ENCODE measurements around the gene FHOD3.

The FHOD3 gene

DNA sequence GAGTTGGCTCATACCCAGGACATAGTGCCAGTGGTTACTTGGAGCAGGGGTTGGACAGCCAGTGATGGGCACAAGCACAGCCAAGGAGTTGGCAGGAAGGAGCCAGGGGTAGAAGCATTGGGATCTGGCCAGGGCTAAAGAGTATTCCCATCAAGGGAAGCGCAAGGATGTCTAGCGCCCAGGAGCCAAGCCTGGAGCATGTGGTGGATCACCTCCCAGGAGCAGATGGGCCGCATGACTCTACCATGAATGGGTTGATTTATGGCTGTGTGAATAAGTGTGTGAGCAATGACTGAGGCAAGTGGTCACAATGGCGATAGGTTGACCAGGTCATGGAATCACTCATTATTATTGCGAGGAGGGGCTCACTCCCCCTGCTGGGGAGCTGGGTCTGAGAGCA, 111.1 kb downstream of the FHOD3 start:
- no peak for DNase-seq (ENCODE audit: low read depth in 2 of 2)

DNA sequence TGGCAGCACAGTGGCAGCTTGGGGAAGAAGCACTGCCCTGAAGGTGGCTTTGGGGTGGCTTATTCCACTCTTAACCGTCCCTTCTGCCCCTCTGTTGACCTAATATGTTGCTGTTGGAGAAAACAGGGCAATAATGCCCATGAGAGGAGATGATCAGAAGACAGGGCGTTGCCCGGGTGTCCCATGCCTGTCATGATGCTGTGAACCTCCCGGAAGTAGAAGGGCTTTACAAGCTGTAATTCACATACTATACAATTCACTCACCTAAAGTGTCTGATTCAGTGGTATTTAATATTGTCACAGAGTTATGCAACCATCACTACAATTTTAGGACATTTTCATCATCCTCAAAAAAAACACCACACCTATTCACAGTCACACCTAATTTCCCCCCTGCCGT, 112.3 kb downstream of the FHOD3 start:
- DNase-seq (ENCODE audit: low read depth in 2 of 2), result no peak

DNA sequence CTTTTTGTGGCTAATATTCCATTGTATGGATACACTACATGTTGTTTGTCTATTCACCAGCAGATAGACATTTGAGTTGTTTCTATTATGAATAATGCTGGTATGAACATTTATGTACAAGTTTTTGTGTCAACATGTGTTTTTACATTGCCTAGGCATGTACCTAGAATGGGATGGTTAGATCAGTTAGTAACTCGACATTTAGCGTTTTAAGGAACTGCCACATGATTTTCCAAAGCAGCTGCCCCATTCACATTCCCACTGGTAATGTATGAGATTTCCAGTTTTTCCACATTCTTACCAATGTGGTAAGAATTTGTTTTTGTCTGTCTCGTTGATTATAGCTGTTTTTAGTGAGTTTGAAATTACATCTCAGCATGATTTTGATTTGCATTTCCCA, 112.8 kb downstream of the FHOD3 start:
- DNase-seq (ENCODE audit: low read depth in 2 of 2), result no peak

DNA sequence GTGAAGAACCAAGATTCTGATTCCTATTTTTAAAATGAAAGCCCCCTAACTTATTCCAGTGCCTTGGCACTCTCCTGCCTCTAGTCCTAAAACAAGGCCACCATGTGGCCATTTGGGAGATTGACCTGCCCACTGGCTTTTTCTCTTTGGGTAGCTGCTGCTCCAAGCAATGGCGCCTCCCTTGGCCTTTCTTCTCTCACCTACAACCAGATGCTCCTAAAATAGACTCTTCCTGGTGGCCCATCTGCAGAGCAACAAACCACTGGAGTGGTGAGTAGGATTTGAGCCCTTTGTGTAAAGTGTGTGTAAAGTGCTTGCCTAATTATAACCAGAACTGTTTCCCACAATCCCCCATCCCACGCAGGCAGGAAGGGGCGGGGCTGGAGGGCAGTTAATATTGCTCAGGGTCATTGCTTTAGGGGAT, 114.2 kb downstream of the FHOD3 start:
- DNase-seq (ENCODE audit: low read depth in 2 of 2), result no peak

DNA sequence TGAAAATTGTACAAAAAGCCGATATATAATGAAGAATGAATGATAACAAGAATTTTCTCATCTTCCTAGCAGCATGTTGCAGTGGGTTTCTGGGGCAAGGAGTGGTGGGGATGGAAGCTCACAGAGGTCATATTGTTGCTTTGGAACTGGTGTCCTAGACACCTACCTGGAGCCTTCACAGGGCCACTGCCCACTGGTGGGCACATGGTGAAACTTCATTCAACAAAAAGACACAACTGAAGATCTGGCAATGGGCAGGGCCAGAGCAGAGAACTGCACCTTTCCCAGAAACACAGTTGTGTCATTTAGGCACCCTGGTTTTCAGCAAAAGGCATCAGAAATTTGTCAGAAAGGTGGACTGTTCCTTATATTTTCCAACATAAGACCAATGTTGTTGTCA, 115.3 kb downstream of the FHOD3 start:
- DNase-seq (ENCODE audit: low read depth in 2 of 2), result no peak

DNA sequence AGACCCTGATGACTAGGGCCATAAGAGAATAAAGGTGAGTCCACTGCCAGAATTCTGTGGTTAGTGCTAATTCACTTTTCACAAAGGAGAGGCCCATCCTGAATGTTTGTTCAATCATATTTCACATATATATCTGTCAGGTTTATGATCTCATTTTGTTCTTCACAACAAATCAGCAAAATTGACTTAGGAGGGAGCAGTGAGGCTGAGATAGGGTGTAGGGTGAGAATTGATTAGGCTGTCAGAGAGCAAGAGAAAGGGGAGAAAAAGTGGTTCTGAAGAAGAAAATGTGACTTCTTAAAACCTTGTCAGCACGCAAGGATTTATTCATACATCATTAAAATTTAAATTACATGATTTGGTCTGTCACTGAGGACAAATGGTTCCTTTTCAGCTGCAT, 117.7 kb downstream of the FHOD3 start:
- DNase-seq (ENCODE audit: low read depth in 2 of 2), result no peak

DNA sequence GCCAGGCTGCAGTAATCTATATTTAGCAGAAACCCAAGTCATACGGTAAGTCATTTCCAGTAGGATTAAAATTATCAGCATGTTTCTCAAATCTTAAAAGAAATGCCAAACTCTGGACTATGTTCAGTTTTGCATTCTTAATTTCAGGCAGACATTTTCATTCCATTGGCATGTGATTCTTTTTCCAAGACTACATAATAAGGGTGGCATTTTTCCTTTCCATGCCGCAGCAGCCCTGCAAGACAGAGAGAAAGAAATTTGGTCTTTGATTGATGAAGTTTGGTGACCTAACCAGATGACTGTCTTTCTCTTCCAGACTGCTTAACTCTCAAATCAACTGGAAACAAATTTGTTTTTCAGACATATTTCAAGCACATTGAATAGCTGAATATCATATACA, 118.1 kb downstream of the FHOD3 start:
- no peak for DNase-seq (ENCODE audit: low read depth in 2 of 2)

DNA sequence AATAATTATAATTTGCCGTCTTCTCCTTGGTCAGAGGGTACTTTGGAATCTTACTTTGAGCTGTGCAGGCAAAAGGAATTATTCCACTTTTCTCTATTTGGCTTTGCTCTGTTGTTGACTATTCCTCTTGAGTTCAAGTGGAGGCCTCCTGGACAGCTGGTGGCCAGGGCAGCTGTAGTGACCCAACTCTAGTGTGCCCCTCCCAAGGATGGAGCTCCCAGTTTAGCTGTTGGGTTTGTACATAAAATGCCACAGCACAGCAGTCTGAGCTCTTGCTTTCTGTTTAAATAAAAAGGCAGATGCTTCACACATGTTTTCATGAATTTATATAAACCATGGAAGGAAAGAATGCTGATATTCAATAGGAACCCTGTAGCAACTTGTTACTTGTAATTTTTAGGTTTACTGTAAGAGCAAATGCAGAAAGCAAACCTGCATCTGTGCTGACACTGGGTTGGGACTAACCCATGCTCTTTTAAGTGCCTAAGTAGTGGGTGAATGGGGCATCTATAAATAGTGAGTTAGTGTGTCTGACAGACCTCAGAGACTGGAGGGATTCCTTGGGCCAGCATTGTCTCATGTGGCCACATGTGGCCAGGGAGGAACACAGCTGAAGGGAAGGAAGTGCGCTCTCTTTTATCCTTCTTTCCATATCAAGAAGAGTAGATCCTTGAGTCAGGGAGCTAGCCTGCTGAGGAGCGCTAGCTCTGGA, 121.8 kb downstream of the FHOD3 start:
- DNase-seq (ENCODE audit: low read depth in 2 of 2), result no peak

DNA sequence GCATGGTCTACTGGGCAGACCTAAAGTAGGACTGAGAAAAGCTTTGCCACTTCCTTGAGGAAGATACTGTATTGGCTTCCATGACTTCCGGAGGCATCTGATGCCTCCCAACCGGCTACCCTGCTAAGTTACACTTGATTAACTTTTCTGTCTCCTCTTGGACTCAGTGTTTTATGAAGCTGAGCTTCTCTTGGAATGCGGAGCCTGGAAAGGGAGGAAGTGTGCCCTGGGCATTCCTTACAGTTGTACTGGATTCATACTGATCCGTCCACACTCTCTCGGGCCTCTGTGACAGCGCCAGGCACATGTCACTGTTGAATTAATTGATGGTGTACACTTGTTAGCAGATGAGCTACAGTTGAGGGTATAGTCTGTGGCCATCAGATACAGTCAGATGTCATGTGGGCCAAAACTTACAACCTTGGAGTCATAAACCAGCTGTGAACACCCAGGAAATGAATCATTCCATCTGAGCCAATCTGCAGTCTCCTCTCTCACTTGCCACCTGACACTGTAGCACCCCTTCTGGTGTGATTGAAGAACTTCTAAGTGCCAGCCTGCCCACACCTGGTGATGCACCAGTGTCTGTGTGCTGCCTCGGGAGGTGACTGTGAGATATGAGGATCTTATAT, 122.5 kb downstream of the FHOD3 start:
- peak in 1 of 2 donors; percentile 1 for DNase-seq (ENCODE audit: low read depth in 2 of 2)

DNA sequence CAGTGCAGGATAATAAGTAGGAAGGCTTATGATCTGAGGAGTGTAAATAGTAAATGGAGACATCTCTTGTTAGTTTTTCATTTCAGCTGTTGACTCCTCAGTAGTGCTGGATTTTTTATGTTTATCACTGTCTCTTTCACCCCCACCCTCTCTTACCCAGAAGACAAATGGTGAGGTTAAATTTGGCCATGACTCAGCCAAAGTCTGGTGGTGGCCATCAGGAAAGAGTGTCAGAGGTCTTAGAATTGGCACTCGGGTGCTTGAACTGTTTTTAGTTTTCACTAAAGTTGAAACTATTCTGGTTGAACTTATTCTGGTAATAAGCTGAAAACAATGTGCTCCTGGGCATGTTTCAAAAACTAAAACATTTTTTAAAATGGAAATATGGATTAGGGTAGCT, 123.3 kb downstream of the FHOD3 start:
- no peak for DNase-seq (ENCODE audit: low read depth in 2 of 2)

DNA sequence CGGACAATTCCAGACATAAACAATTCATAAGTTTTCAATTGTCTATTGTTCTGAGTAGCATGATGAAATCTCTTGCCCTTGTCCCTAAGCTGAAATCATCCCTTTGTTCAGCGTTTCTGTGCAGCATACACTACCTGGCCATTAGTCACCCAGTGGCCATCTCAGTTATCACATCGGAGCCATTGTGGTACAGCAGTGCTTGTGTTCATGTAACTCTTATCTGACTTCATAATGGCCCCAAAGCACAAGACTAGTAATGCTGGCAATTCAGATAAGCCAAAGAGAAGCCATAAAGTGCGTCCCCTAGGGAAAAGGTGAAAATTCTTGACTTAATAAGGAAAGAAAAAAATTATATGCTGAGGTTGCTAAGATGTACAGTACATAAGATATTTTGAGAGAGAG, 127.2 kb downstream of the FHOD3 start:
- DNase-seq (ENCODE audit: low read depth in 2 of 2), result no peak

DNA sequence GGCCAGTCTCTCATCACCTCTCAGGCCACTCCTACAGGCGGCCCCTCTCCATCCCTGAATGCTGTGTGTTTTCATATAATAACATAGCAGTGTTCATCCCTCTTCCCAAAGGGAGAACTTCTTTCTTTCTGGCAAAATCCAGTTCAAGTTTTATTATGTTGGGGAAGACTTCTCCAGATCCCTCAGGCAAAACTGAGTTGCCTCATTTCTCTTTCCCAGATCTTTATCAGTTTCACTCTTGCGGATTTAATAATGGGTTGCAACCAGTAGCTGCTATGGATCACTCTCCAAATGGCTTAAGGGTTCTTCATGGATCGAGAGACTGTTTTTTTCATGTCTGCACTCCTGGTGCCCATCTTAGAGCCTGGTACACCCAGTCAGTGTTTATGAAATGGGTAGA, 129.9 kb downstream of the FHOD3 start:
- DNase-seq (ENCODE audit: low read depth in 2 of 2), result no peak

DNA sequence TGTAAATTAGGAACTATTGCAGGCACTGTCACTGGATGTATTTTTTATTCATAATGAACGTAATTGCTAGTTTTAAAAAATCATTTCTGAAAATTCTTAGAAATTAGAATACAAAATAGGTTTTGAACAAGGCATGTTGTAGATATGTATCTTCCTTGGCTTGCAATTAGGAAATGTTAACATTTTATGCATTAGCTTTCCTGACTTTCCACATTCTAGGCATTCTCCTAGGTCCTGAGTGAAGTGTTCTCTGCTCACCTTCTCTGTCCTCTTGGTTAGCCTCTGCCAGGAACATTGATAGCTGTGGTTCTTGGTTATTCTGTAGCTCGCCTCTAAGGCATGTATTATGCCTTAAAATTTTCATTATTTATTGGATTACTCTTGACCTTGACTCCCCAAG, 130.3 kb downstream of the FHOD3 start:
- no peak for DNase-seq (ENCODE audit: low read depth in 2 of 2)

DNA sequence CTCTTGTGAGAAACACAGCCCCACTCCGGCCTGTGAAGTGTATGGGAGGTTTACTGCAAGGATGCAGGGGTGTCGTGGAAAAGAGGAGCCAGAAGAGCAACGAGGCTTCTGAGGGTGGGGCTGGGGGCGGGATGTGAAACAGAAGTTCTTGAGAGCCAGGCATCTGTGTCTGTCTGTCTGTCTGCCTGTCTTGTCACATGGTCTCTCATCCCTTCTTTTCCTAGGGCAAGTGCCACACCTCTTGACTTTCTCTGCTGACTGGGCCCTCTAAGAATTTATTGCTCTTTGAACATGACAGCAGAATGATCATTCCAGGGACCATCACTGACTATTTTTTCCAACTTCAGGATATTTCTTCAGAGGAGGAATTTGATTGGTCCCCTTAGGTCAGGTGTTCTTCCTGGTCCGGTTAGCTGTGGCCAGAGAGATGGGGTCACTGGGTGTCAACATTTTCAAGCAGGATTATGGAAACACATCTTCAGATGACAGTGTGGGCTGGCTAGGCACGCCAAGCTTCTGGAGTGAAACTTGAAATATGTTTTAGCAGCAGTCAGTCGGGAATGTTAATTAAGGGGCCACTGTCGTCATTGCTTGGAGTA, 131.0 kb downstream of the FHOD3 start:
- DNase-seq (ENCODE audit: low read depth in 2 of 2), result no peak

DNA sequence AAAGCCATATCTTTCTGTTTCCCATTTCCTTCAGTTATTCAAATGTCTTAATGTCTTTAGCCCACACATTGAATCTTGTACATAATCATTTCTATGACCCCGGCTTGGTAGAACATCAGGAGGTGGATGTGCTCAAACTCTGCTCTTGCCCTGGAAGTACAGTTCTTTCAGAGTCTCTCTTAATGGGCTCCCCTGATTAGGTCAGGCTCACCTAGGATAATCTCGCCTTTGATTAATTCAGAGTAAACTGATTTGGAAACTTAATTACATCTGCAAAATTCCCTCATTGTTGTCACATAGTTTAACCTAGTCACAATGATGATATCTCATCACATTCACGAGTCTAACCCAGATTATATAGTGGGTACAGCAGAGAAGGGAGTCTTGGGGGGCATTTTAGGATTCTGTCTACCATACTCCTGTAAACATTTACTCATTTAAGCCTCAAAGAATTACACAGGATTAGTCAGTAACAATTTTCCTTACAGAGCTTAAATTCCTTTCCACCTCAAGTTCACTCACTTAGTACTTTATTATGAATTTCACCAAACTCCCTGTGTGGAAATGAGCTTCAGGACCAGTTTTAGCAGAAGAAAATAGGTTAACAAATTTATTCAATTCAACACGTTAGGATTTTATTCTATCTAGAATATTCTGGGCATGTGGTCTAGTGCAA, 135.5 kb downstream of the FHOD3 start:
- DNase-seq (ENCODE audit: low read depth in 2 of 2), result no peak

DNA sequence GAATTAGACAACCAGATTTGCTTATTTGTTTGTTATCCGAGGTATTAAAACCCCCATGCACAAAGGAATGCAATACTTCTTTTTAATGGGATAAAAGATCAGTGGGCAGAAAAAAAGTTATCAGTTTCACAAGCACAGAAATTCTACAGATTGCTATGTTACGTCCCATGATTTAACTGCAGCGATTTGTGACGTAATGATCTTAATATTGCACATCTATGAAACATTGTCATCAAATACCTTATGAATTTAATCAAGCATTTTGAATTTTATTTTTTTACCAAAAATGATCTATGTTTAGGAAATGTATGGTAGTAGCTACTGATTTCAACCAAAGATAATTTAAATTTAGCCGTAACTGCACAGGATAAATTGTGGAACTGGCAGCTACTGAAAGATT, 138.9 kb downstream of the FHOD3 start:
- DNase-seq (ENCODE audit: low read depth in 2 of 2), result no peak

DNA sequence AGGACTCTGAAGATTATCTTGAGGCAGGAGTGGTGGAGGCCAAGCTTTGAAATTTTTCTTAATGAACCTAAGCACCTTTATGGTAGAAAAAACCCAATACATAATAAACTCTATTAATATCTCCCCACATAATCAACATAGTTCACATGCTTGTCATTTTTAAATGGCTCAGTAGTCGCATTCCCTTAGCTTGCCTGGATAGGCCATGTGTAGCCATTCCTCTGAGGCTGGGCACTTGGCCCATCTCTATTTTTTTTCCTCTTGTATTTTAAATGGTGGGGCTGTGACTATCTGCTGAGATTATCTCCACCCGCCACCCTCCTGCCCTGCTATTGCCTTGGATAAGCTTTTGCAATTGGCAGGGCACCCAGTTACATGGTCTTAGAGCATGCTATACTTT, 143.1 kb downstream of the FHOD3 start:
- no peak for DNase-seq (ENCODE audit: low read depth in 2 of 2)

DNA sequence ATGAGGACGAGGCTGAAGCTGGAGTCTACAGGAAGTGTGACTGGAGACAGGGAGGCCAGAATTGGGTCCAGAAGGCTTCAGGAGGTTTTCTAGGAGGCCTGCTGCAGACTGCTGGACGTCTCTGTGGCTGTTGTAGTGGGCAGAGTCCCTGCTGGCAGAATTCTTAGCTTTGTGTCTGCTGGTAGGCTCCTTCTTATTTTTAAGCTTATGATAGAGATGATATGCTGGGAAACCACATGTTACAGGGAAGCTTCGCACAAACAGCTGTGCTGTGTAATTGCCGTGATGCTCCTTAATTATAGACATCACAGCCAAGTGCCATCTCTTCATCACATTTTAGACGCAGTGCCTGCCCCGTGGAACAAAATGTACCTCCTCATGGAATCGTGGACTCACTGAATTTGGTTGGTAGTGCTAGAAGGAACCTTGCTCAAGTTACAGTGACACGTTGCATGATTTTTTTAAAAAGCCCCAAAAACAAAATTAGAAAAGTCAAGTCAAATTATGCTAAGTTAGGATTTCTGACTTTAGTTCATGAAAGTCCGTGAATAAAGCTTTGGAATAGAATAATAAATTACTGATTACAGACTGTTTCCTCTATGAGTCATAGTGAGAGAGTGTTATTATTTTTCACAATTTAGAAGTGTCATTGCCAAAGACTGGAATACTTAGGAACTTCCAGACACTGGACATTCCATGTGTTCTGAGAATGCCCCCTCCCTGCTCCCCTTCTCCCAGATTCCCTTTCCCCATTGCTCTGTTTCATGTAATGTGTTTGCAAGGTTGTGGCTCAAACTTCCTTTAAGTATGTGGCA, 144.1 kb downstream of the FHOD3 start:
- no peak for DNase-seq (ENCODE audit: low read depth in 2 of 2)

DNA sequence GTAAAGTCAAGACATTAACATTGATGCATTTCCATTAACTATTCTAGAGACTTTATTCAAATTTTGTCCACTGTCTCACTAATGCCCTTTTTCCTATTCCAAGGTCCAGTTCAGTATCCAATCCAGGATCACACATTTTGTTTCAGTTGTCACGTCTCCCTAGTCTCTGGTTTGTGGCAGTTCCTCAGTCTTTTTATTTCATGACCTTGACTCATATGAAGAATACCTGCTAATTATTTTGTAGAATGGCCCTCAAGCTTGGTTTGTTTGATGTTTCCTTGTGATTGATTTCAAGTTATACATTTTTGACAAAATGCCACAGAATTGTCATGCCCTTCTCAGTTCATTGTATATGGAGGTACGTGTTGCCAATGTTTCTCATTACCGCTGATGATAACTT, 145.2 kb downstream of the FHOD3 start:
- DNase-seq (ENCODE audit: low read depth in 2 of 2), result no peak

DNA sequence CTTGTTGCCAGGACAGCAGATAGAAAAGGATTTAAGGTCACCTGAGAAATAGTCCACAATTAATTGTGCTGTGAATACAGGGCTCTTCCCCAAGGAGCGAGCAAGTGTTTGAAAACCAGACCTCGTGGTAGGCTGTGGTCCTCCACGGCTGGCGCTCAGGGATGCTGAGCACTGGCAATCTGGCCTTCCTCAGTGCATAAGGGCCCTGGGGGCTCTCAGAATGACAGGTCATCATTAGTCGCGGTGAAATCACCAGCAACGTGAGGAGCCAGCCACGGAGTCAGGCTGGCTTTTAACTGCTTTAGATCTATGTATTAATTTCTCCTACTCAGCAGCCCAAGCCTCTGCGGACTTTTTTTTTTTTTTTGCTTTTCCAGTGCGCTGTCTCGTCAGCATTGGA, 148.5 kb downstream of the FHOD3 start:
- no peak for DNase-seq (ENCODE audit: low read depth in 2 of 2)

DNA sequence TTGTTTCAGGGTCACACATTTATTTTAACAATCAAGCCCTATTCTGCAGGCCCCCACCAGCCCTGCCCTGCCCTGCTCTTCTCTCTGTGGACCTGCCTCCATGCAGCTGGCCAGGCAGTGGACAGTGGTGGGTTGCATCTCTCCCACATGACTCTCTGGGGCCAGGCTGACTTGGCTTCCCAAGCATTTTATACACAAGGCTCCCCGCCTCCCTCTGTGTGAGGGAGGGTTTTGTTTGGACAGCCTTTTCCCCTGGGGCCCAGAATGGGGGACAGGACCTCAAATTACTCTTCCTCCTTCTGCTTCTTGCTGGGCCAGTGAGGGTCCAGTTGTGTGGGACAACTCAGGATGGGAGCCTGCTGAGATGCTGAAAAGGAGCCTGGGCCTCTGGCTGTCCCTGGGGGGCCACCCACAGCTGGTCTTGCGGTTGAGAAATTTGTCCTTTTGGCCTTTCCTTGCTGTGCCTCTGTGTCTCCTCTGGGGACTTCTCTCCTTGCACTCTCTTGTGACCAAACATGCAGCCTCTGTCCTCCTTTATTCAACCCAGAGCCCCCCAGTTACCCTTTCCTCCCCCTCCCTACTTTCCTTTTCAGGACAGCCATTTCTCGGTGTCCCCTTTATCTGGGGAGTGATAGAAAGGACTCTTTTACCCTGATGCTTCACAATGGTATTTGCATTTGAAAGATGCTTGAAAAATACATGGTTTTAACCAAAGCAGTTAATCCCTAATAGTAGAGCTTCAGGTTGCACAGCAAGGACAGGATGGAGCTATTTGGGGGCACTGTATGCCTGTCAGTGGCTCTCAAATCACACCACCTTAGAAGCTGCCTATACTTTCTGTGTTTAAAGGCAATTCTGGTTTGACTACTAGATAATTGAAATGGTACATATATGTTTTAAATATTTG, 151.1 kb downstream of the FHOD3 start:
- DNase-seq (ENCODE audit: low read depth in 2 of 2), result no peak

All from stimulated activated CD4-positive, alpha-beta T cell treated with anti-CD3 and anti-CD28 coated beads, Interleukin-4, amount 100 ng/mL, for 48 hours (primary cell).